ENCODE data around the gene DIABLO. TPM values are rescaled to one million over a fixed set of nuclear protein-coding genes. Genes with fewer than 3 reads are reported as not detected.

DIABLO gene
- total and polyA plus RNA-seq, 12 donors: 18.1 to 68.6 (median 32.8) TPM

DNA sequence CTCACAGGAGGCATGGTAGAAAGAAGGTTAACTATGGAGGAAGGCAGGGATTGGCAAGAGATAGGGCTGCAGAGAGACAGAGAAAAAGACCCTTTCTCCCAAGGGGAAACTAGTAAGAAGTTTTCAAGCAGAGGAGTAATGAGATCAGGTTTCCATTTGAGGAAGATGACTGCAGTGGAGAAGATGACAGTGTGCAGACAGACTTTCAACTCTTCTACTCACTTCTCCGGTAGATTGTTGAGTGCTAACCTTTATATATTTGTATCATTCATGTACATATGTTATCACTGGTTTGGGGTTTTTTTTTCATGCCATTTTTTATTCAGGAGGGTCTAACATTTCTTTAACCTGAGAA, 28.3 kb downstream of the DIABLO start:
- TF ChIP-seq, protein P1, sequence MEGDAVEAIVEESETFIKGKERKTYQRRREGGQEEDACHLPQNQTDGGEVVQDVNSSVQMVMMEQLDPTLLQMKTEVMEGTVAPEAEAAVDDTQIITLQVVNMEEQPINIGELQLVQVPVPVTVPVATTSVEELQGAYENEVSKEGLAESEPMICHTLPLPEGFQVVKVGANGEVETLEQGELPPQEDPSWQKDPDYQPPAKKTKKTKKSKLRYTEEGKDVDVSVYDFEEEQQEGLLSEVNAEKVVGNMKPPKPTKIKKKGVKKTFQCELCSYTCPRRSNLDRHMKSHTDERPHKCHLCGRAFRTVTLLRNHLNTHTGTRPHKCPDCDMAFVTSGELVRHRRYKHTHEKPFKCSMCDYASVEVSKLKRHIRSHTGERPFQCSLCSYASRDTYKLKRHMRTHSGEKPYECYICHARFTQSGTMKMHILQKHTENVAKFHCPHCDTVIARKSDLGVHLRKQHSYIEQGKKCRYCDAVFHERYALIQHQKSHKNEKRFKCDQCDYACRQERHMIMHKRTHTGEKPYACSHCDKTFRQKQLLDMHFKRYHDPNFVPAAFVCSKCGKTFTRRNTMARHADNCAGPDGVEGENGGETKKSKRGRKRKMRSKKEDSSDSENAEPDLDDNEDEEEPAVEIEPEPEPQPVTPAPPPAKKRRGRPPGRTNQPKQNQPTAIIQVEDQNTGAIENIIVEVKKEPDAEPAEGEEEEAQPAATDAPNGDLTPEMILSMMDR (IDR thresholded peaks at IDR 0.05): no peak
- H3K36me3 ChIP-seq: no peaks in the 10 kb centered on the region
- WGBS, 2 donors: 28 to 29% methylated on average over 1 of the region's 1 CpG
- intact Hi-C loops (cut with DNase I): loop anchor here in 4 of 10 donors (10.0 kb wide), 2 partner anchors 143 to 283 kb away; partner anchors contain the start of gene CFAP251 (in 1 of the 4)
- H3K9me3 ChIP-seq: peaks cover 0 to 14% (median 0%) of the 10 kb centered on the region in 11 donors
- no peak overlapping the region for H3K4me3 ChIP-seq
- ATAC-seq (no peak), DNase-seq (no peak)
- peaks cover 0 to 50% (median 41%) of the 10 kb centered on the region in 7 donors for H3K27me3 ChIP-seq
- H3K27ac ChIP-seq: no peak overlapping the region
- no peaks in the 10 kb centered on the region for H3K4me1 ChIP-seq

DNA sequence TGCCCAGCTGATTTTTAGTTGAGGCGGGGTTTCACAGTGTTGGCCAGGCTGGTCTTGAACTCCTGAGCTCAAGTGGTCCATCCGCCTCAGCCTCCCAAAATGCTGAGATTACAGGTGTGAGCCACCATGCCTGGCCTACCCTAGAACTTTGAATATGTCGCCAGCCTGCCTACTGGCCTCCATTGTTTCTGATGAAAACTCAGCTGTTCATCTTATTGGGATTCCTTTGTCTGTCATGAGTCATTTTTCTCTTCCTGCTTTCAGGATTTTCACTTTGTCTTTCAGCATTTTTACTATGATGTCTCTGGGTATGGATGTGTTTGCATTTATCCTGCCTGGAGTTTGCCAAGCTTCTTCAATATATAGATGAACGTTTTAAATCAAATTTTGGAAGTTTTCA, 30.4 kb downstream of the DIABLO start:
- no peak overlapping the region for H3K27ac ChIP-seq
- no peaks in the 10 kb centered on the region for H3K4me1 ChIP-seq
- H3K36me3 ChIP-seq: no peaks in the 10 kb centered on the region
- intact Hi-C loops (cut with DNase I): loop anchor here in 4 of 10 donors (10.0 kb wide), 2 partner anchors 141 to 281 kb away; partner anchors contain the start of gene CFAP251 (in 1 of the 4)
- peaks cover 0 to 14% (median 0%) of the 10 kb centered on the region in 11 donors for H3K9me3 ChIP-seq
- 91 to 93% methylated on average over 4 of the region's 4 CpGs for WGBS, 2 donors
- DNase-seq (no peak), ATAC-seq (no peak)
- peaks cover 0 to 28% (median 19%) of the 10 kb centered on the region in 7 donors for H3K27me3 ChIP-seq
- H3K4me3 ChIP-seq: no peak overlapping the region
- TF ChIP-seq, protein P1 (IDR thresholded peaks at IDR 0.05): no peak

DNA sequence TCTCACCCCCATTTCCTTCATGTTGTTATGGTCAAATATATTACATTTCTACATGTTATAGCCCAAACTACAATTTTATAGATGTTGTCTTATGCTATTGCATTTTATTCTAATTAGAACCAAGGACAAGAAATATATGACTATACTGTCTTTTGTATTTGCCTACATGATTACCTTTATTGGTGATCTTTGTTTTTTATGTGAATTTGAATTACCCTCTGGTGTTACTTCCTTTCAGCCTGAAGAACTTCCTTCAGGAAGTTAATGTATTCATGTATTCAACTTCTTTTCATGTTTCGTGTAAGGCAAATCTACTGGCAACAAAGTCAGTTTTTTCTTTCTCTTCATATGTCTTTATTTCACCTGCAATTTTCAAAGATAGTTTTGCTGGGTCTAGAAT, 31.0 kb downstream of the DIABLO start:
- WGBS, 2 donors: 68 to 71% methylated on average over 1 of the region's 1 CpG
- intact Hi-C loops (cut with DNase I): loop anchor here in 4 of 10 donors (5.0 to 10.0 kb wide), 3 partner anchors 63 to 280 kb away; partner anchors contain the start of gene CFAP251 (in 1 of the 4)
- no peaks in the 10 kb centered on the region for H3K36me3 ChIP-seq
- ATAC-seq (no peak), DNase-seq (no peak)
- TF ChIP-seq, protein P1 (IDR thresholded peaks at IDR 0.05): no peak
- H3K9me3 ChIP-seq: peaks cover 0 to 14% (median 0%) of the 10 kb centered on the region in 11 donors
- H3K4me3 ChIP-seq: no peak overlapping the region
- peaks cover 0 to 22% (median 13%) of the 10 kb centered on the region in 7 donors for H3K27me3 ChIP-seq
- H3K27ac ChIP-seq: no peak overlapping the region
- H3K4me1 ChIP-seq: no peaks in the 10 kb centered on the region

DNA sequence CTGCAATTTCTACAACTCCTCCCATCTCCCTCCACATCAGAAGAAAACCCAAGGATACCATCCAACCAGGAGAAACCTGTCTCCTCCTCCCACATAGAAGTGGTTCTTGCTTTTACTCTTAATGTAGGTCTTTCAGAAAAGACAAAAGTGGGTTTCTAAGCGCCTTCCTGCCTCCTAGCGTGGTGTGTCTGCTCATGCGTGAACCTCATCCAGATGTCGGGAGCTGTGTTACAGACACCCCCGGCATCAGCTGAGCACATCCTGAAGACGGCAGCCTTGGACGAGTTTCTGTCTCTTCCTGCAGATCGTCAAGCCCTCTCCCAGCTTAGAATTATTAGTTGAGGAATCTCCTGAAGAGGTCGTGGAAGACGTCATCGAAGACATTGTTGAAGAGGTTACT, 33.4 kb downstream of the DIABLO start:
- intact Hi-C loops (cut with DNase I): loop anchor here in 4 of 10 donors (5.0 to 10.0 kb wide), 3 partner anchors 60 to 278 kb away; partner anchors contain the start of gene CFAP251 (in 1 of the 4)
- H3K27ac ChIP-seq: no peak overlapping the region
- no peaks in the 10 kb centered on the region for H3K4me1 ChIP-seq
- H3K4me3 ChIP-seq: no peak overlapping the region
- 73 to 77% methylated on average over 11 of the region's 11 CpGs for WGBS, 2 donors
- no peaks in the 10 kb centered on the region for H3K36me3 ChIP-seq
- peaks cover 0 to 2% (median 0%) of the 10 kb centered on the region in 7 donors for H3K27me3 ChIP-seq
- TF ChIP-seq, protein P1 (IDR thresholded peaks at IDR 0.05): no peak
- peaks cover 0 to 14% (median 0%) of the 10 kb centered on the region in 11 donors for H3K9me3 ChIP-seq
- ATAC-seq: no peak
- no peak for DNase-seq

Data from heart right ventricle (tissue), 16 donors.